IMR-90 (cell line): ENCODE results near the gene MARCHF2. TPM values are rescaled to one million over a fixed set of nuclear protein-coding genes. Genes with fewer than 3 reads are reported as not detected.

Source experiments
- ATAC-seq: fragments of 200-7000 bp; cut with Tn5 transposase; 2 replicates; pipeline ENCODE4 v1.9.1; 2020; ENCODE audit warnings: low read depth, mild to moderate bottlenecking, moderate library complexity
- BruUV-seq: library from RNA; stranded (reverse); fragments of 400-500 nt; replicated peaks from 2 replicates; lab custom pipeline; 2021; lab: Mats Ljungman, UMichigan
- CTCF ChIA-PET: fragments of 300-600 bp; formaldehyde crosslinking; extraction: SDS; loops from one replicate; lab custom pipeline; 2021; ENCODE audit warnings: antibody characterized with exemption; lab: Yijun Ruan, JAX
- POLR2A ChIA-PET: fragments of 300-600 bp; sonication (Branson Sonifier 250); formaldehyde crosslinking; loops from one replicate; lab custom pipeline; 2022; ENCODE audit warnings: antibody characterized with exemption; ENCODE audit not compliant: unreplicated experiment; lab: Charles Lee
- DNase-seq: peaks from one replicate; pipeline ENCODE4 v3.0.0; 2013
- H2AFZ ChIP-seq: replicated peaks from 2 replicates; pipeline ENCODE3; 2013; ENCODE audit warnings: low read length, mild to moderate bottlenecking; ENCODE audit not compliant: poor library complexity
- H2AK5ac ChIP-seq: 2 replicates; pipeline ENCODE4 v1.6.1; 2013; ENCODE audit warnings: low read depth, low read length, inconsistent platforms
- H2AK9ac ChIP-seq: replicated peaks from 2 replicates; pipeline ENCODE3; 2013; ENCODE audit warnings: mild to moderate bottlenecking, low read depth, low read length, moderate library complexity; ENCODE audit not compliant: poor library complexity
- H2BK120ac ChIP-seq: 2 replicates; pipeline ENCODE4 v1.6.1; 2013; ENCODE audit warnings: low read depth, low read length, inconsistent platforms
- H2BK15ac ChIP-seq: 3 replicates; pipeline ENCODE4 v1.6.1; 2013; ENCODE audit warnings: low read depth, low read length, inconsistent platforms
- H2BK20ac ChIP-seq: 2 replicates; pipeline ENCODE4 v1.6.1; 2013; ENCODE audit warnings: low read depth, mild to moderate bottlenecking, inconsistent platforms, low read length, moderate library complexity
- H2BK5ac ChIP-seq: 2 replicates; pipeline ENCODE4 v1.6.1; 2013; ENCODE audit warnings: mild to moderate bottlenecking, low read depth, low read length, inconsistent platforms; ENCODE audit not compliant: poor library complexity, severe bottlenecking
- H3K14ac ChIP-seq: replicated peaks from 2 replicates; pipeline ENCODE4 v1.6.1; 2013; ENCODE audit warnings: low read depth, low read length, inconsistent platforms
- H3K18ac ChIP-seq: 2 replicates; pipeline ENCODE4 v1.6.1; 2013; ENCODE audit warnings: low read depth, low read length, control low read depth
- H3K23ac ChIP-seq: 2 replicates; pipeline ENCODE4 v1.6.1; 2013; ENCODE audit warnings: low read depth, low read length, inconsistent platforms
- H3K27ac ChIP-seq: 2 replicates; pipeline ENCODE4 v1.5.1; 2013; ENCODE audit warnings: mild to moderate bottlenecking, control low read depth, low read length; ENCODE audit not compliant: insufficient read depth
- H3K27me3 ChIP-seq: 2 replicates; pipeline ENCODE4 v1.6.1; 2013; ENCODE audit warnings: low read length; ENCODE audit not compliant: control insufficient read depth, insufficient read depth
- H3K36me3 ChIP-seq: 2 replicates; pipeline ENCODE4 v1.6.1; 2013; ENCODE audit warnings: low read length, mixed read lengths; ENCODE audit not compliant: control insufficient read depth, insufficient read depth
- H3K4ac ChIP-seq: 2 replicates; pipeline ENCODE4 v1.6.1; 2013; ENCODE audit warnings: low read depth, low read length, inconsistent platforms
- H3K4me1 ChIP-seq: 2 replicates; pipeline ENCODE4 v1.6.1; 2013; ENCODE audit warnings: low read length, mixed read lengths; ENCODE audit not compliant: control insufficient read depth, insufficient read depth
- H3K4me2 ChIP-seq: 2 replicates; pipeline ENCODE4 v1.6.1; 2013; ENCODE audit warnings: low read depth, mild to moderate bottlenecking, control low read depth, low read length, moderate library complexity
- H3K4me3 ChIP-seq: 2 replicates; pipeline ENCODE4 v1.5.1; 2013; ENCODE audit warnings: low read depth, mild to moderate bottlenecking, control low read depth, low read length, moderate library complexity; ENCODE audit not compliant: insufficient read depth
- H3K56ac ChIP-seq: 2 replicates; pipeline ENCODE4 v1.6.1; 2013; ENCODE audit warnings: low read length, inconsistent platforms; ENCODE audit not compliant: insufficient read depth; ENCODE audit errors: extremely low read depth
- H3K79me1 ChIP-seq, 2 experiments: 2 replicates each; pipeline ENCODE4 v1.6.1; 2013; ENCODE audit warnings: low read length in 2 of 2, inconsistent platforms in 1 of 2, low read depth in 1 of 2
- H3K9ac ChIP-seq: 2 replicates; pipeline ENCODE4 v1.6.1; 2013; ENCODE audit warnings: low read depth, low read length, control low read depth
- H3K9me1 ChIP-seq: 2 replicates; pipeline ENCODE4 v1.6.1; 2013; ENCODE audit warnings: low read length, inconsistent platforms; ENCODE audit not compliant: insufficient read depth
- H3K9me3 ChIP-seq: 2 replicates; pipeline ENCODE4 v1.6.1; 2013; ENCODE audit warnings: low read length; ENCODE audit not compliant: control insufficient read depth, insufficient read depth
- H4K20me1 ChIP-seq: 2 replicates; pipeline ENCODE4 v1.6.1; 2013; ENCODE audit warnings: low read length, inconsistent platforms; ENCODE audit not compliant: insufficient read depth
- H4K5ac ChIP-seq: 2 replicates; pipeline ENCODE4 v1.6.1; 2013; ENCODE audit warnings: mild to moderate bottlenecking, low read depth, low read length, control low read depth
- H4K8ac ChIP-seq, 2 experiments: 2 replicates each; pipeline ENCODE4 v1.6.1; 2013; ENCODE audit warnings: low read depth in 2 of 2, low read length in 2 of 2, control low read depth in 1 of 2, inconsistent platforms in 1 of 2
- H4K91ac ChIP-seq: 2 replicates; pipeline ENCODE4 v1.6.1; 2013; ENCODE audit warnings: low read depth, low read length, inconsistent platforms; ENCODE audit not compliant: insufficient read depth
- CEBPB ChIP-seq: IDR thresholded peaks from 2 replicates; pipeline ENCODE4 v1.6.1; 2012; ENCODE audit warnings: low read depth, low read length, improper control_type of control experiment
- NFE2L2 ChIP-seq: fragments of 150-350 bp; IDR thresholded peaks from 2 replicates; pipeline ENCODE4 v1.6.1; 2016; ENCODE audit warnings: low read depth, mild to moderate bottlenecking, low read length
- WGBS, 2 experiments: methylation state at CpG; one replicate each; pipeline versions ENCODE4 v1.1.5 to v1.1.7; 2013; ENCODE audit warnings: missing lambda C conversion rate in 2 of 2; ENCODE audit not compliant: insufficient read length in 1 of 2; ENCODE audit errors: extremely low coverage in 2 of 2; 5-methylcytosine and 5-hydroxymethylcytosine counted together
- dilution Hi-C: fragments of 300-500 bp; cut with HindIII; formaldehyde crosslinking; loops from one replicate; pipeline ENCODE4 v1.14.3; 2018; ENCODE audit warnings: low sequenced_read_pairs; ENCODE audit not compliant: unreplicated experiment
- in situ Hi-C: fragments of 300-500 bp; cut with MboI; formaldehyde crosslinking; loops from 3 replicates; pipeline ENCODE4 v1.14.3; 2019; ENCODE audit warnings: low sequenced_read_pairs, inconsistent platforms, mixed read lengths
- intact Hi-C: fragments of 100-400 bp; cut with micrococcal nuclease; formaldehyde crosslinking; loops from 2 replicates; pipeline ENCODE4 v1.10.0; 2022
- polyA plus RNA-seq, 3 experiments: library from polyadenylated mRNA; depleted of rRNA; stranded (reverse); fragments of >200 nt; gene quantifications; 2 replicates each; pipeline ENCODE4 v1.2.3, GENCODE V29; 2012; ENCODE audit warnings: low replicate concordance in 1 of 3
- total RNA-seq: library from RNA; depleted of rRNA; stranded (reverse); fragments of >200 nt; gene quantifications from 2 replicates; pipeline ENCODE4 v1.2.3, GENCODE V29; 2012

The MARCHF2 gene
- total and polyA plus RNA-seq, 2 of the 4 experiments (the other 2 are of a cell fraction) = 33.8 to 58.8 TPM

DNA sequence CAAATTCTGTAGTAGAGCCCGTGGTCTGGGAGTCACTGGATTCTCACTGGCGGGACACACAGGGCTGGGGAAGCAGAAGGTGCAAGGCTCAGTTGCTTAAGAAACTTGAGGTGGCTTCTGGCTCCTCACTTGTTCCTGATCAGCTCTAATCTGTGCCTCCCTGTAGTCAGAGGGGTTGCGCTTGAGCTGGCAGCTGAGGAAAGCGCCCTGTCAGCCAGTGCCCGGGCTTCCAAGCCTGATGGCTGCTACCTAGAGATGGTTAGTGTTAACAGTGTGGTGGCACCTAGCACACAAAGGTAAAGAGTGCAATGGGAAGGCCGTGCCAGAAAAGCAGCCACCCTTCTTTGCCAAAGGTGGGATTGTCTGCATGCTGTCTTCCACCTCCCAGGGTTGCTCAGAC, 40.5 kb downstream of the MARCHF2 start:
- no peak overlapping the region for H2BK120ac ChIP-seq
- H2AK5ac ChIP-seq = no peak overlapping the region
- H3K27me3 ChIP-seq = no peaks in the 10 kb centered on the region
- no peak overlapping the region for H3K4me2 ChIP-seq
- in situ Hi-C loops = no loop called here
- H3K14ac ChIP-seq = no peak overlapping the region
- H3K4ac ChIP-seq = no peak overlapping the region
- CTCF ChIA-PET = interaction anchor here (0.7 kb wide), 1 partner anchor 11 kb away, joined by 3 read pairs; no protein-coding TSS in a partner anchor
- peaks cover 8 to 86% of the 10 kb centered on the region in 2 experiments for H3K79me1 ChIP-seq
- ATAC-seq = no peak
- H3K56ac ChIP-seq = no peak overlapping the region
- intact Hi-C loops = no loop called here
- no peak overlapping the region for H2BK5ac ChIP-seq
- no peak overlapping the region for H4K91ac ChIP-seq
- H3K9me1 ChIP-seq = peaks cover 46% of the 10 kb centered on the region
- no peak overlapping the region for H4K8ac ChIP-seq
- peaks cover 99% of the 10 kb centered on the region for H4K20me1 ChIP-seq
- no TSS peak for BruUV-seq
- H3K27ac ChIP-seq = no peak overlapping the region
- no peak overlapping the region for H2BK15ac ChIP-seq
- no peaks in the 10 kb centered on the region for H3K9me3 ChIP-seq
- no peak overlapping the region for H2BK20ac ChIP-seq
- H3K9ac ChIP-seq = no peak overlapping the region
- H3K4me3 ChIP-seq = no peak overlapping the region
- DNase-seq = no peak
- H3K18ac ChIP-seq = no peak overlapping the region
- TF ChIP-seq CEBPB (no peak), NFE2L2 (no peak)
- H3K23ac ChIP-seq = no peak overlapping the region
- H2AK9ac ChIP-seq = no peak overlapping the region
- dilution Hi-C loops = no loop called here
- H3K4me1 ChIP-seq = peaks cover 26% of the 10 kb centered on the region
- H2AFZ ChIP-seq = no peak overlapping the region
- peaks cover 17% of the 10 kb centered on the region for H3K36me3 ChIP-seq
- POLR2A ChIA-PET = no interaction called here
- no peak overlapping the region for H4K5ac ChIP-seq
- WGBS, 2 experiments = 100% methylated on average over 3 of the region's 6 CpGs; no CpG with 5 or more reads in 1 of the 2 experiments
